Testis (tissue), 3 donors: ENCODE measurements around the gene DISC1. TPM values are rescaled to one million over a fixed set of nuclear protein-coding genes. Genes with fewer than 3 reads are reported as not detected.

Experiments used
- DNase-seq: peaks from one replicate; pipeline ENCODE4 v3.0.0-alpha.2; 2019
- H3K27ac ChIP-seq, 2 donors: fragments of 200-600 bp; sonication (generic); one replicate each; pipeline ENCODE4 v1.5.1; 2019
- H3K27me3 ChIP-seq: fragments of 200-600 bp; sonication (generic); one replicate; pipeline ENCODE4 v1.5.1; 2019
- H3K36me3 ChIP-seq: fragments of 200-600 bp; sonication (generic); one replicate; pipeline ENCODE4 v1.5.1; 2017; ENCODE audit warnings: low read depth; ENCODE audit errors: missing control alignments
- H3K4me1 ChIP-seq: fragments of 200-600 bp; sonication (generic); one replicate; pipeline ENCODE4 v1.5.1; 2019
- H3K4me3 ChIP-seq, 2 donors: fragments of 200-600 bp; sonication (generic); one replicate each; pipeline ENCODE4 v1.5.1; 2017 to 2019
- H3K9me3 ChIP-seq: fragments of 200-600 bp; sonication (generic); one replicate; pipeline ENCODE4 v1.5.1; 2017
- POLR2A ChIP-seq: fragments of 450-650 bp; IDR thresholded peaks from one replicate; pipeline ENCODE4 v1.6.1; 2017; ENCODE audit warnings: antibody characterized with exemption, mild to moderate bottlenecking, moderate library complexity
- WGBS, 2 donors: methylation state at CpG; one replicate each; pipeline ENCODE4 v1.1.5; 2018; 5-methylcytosine and 5-hydroxymethylcytosine counted together
- intact Hi-C: fragments of 100-400 bp; cut with DNase I; formaldehyde crosslinking; loops from one replicate; pipeline ENCODE4 v1.15.1; 2023; ENCODE audit warnings: low total_unique reads
- polyA plus RNA-seq: library from polyadenylated mRNA; stranded (reverse); fragments of 350-450 nt; fragmentation: Illumina TruSeq; extraction: RNeasy Lipid Tissue Mini Kit (QIAGEN cat#74804); gene quantifications from one replicate; pipeline ENCODE4 v1.2.3, GENCODE V29; 2014; ENCODE audit warnings: low read depth, low replicate concordance; ENCODE audit not compliant: insufficient read depth
- total RNA-seq, 2 donors: library from RNA; depleted of rRNA; stranded (reverse); fragments of >200 nt; gene quantifications; one replicate each; pipeline ENCODE4 v1.2.3, GENCODE V29; 2016
- TF ChIP-seq, protein P1 (sequence below), 3 experiments: fragments of 450-650 bp in 2 of 3; fragments of 200-600 bp in 1 of 3; sonication (generic) in 1 of 3; IDR thresholded peaks; one replicate each; pipeline ENCODE4 v1.5.1; 2016 to 2019; ENCODE audit warnings: antibody characterized with exemption in 3 of 3, mild to moderate bottlenecking in 2 of 3, moderate library complexity in 1 of 3

DISC1 gene
- total and polyA plus RNA-seq, 3 donors from 2014 or later: 1.8 to 6.8 (median 5.7) TPM

DNA sequence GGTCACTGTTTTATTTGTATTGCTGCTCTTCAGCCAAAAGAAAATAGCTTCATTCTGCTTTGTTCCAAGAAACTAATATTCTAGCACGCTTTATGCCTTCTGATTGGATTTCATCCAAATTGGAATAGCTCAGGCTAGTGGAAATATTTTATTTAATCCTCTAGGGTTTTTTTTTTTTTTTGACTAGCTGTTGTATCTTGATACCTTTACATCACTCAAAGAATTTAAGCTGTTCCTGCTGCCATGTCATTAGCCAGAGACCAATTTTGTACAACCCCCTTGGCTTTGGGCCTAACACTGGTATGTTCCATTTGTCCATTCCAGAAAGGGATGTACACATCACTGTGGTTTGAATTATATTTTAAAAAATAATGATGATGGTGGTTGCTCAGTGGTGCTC, 103.0 kb downstream of the DISC1 start:
- Histone ChIP-seq H3K27ac (no peak overlapping the region), H3K27me3 (no peaks in the 10 kb centered on the region)

DNA sequence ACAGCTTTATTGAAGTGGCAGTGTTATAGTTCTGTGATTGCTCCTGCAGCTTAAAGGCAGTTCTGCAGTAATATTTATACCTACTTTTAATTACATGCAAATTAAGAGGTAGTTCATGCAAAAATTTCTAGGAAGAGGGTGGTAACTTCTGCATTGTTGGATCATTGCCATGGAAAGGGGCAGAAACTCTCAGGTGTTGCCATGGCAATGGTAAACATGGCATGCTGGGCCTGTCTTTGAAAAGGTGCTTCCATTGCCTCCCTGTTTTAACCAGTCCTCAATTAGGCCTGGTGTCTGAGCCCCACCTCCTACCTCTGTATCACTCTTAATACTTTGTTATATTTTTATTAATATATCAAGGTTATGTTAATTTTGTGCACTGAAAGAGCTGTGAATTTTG, 104.7 kb downstream of the DISC1 start:
- H3K36me3 ChIP-seq: no peaks in the 10 kb centered on the region
- H3K27ac ChIP-seq: no peak overlapping the region
- no peaks in the 10 kb centered on the region for H3K27me3 ChIP-seq
- H3K9me3 ChIP-seq: no peaks in the 10 kb centered on the region
- TF ChIP-seq POLR2A: no peak
- TF ChIP-seq, protein P1, sequence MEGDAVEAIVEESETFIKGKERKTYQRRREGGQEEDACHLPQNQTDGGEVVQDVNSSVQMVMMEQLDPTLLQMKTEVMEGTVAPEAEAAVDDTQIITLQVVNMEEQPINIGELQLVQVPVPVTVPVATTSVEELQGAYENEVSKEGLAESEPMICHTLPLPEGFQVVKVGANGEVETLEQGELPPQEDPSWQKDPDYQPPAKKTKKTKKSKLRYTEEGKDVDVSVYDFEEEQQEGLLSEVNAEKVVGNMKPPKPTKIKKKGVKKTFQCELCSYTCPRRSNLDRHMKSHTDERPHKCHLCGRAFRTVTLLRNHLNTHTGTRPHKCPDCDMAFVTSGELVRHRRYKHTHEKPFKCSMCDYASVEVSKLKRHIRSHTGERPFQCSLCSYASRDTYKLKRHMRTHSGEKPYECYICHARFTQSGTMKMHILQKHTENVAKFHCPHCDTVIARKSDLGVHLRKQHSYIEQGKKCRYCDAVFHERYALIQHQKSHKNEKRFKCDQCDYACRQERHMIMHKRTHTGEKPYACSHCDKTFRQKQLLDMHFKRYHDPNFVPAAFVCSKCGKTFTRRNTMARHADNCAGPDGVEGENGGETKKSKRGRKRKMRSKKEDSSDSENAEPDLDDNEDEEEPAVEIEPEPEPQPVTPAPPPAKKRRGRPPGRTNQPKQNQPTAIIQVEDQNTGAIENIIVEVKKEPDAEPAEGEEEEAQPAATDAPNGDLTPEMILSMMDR (IDR thresholded peaks at IDR 0.05): no peak
- H3K4me1 ChIP-seq: no peaks in the 10 kb centered on the region
- H3K4me3 ChIP-seq: no peak overlapping the region
- DNase-seq: no peak
- intact Hi-C loops: no loop called here

More for the DNA sequence above, 103.0 kb downstream of the DISC1 start:
- H3K9me3 ChIP-seq: no peaks in the 10 kb centered on the region
- no peak overlapping the region for H3K4me3 ChIP-seq
- TF ChIP-seq, protein P1 (IDR thresholded peaks at IDR 0.05): no peak
- no peak for TF ChIP-seq POLR2A
- WGBS, 2 donors: 15 to 18% methylated on average over 1 of the region's 1 CpG
- no peaks in the 10 kb centered on the region for H3K4me1 ChIP-seq
- H3K36me3 ChIP-seq: no peaks in the 10 kb centered on the region
- intact Hi-C loops: no loop called here
- DNase-seq: no peak

DNA sequence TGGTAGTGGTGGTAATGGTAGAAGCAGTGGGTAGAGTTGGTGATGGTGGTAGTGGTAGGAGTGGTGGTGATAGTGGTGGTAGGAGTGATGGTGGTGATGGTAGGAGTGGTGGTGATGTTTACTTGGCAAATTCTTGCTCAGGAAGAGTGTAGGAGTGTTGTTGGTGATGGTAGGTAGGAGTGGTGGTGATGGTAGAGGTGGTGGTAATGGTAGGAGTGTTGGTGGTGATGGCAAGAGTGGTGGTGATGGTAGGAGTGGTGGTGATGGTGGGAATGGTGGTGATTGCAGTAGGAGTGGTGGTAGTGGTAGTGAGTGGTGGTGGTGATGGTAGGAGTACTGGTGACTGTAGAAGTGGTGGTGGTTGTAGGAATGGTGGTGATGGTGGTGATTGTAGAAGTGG, 106.5 kb downstream of the DISC1 start:
- H3K27me3 ChIP-seq: no peaks in the 10 kb centered on the region
- H3K4me3 ChIP-seq: no peak overlapping the region
- H3K9me3 ChIP-seq: no peaks in the 10 kb centered on the region
- no peaks in the 10 kb centered on the region for H3K36me3 ChIP-seq
- DNase-seq: no peak
- TF ChIP-seq, protein P1 (IDR thresholded peaks at IDR 0.05): no peak
- no peak for TF ChIP-seq POLR2A
- H3K4me1 ChIP-seq: no peaks in the 10 kb centered on the region
- intact Hi-C loops: no loop called here
- no peak overlapping the region for H3K27ac ChIP-seq

DNA sequence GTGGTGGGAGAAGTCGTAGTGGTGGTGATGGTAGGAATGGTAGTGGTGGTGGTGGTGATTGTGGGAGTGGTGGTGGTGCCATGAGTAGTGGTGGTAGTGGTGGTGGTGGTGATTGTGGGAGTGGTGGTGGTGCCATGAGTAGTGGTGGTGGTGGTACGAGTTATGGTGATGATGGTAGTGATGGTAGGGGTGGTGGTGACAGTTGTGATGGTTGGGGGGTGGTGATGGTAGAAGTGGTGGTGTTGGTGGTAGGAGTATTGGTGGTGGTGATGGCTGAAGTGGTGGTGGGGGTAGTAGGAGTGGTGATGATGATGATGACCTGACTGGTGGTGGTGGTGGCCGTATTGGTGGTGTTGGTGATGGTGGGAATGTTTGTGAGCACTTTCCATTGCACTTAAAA, 107.1 kb downstream of the DISC1 start:
- Histone ChIP-seq H3K36me3 (no peaks in the 10 kb centered on the region), H3K27ac (no peak overlapping the region), H3K4me1 (no peaks in the 10 kb centered on the region), H3K27me3 (no peaks in the 10 kb centered on the region), H3K4me3 (no peak overlapping the region), H3K9me3 (no peaks in the 10 kb centered on the region)
- no peak for TF ChIP-seq POLR2A
- TF ChIP-seq, protein P1 (IDR thresholded peaks at IDR 0.05): no peak
- intact Hi-C loops: no loop called here
- 76 to 77% methylated on average over 3 of the region's 3 CpGs for WGBS, 2 donors
- no peak for DNase-seq

DNA sequence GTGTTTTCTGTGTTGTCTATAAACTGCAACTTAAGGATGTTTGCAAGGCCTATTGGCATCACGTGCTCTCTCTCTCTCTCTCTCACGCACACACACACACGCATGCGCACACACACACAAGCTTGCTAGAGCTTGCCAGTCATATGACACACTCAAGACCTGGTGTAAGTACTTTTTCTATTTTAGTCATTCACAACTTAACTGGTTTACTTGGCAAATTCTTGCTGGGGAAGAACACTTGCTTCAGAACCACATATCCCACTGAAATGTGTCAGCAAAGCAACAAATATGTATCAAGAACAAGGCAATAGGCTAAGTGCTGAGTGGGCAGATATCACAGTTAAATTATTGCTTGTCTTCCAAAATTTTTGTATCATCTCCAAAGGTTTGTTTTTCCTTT, 107.8 kb downstream of the DISC1 start:
- no peak overlapping the region for H3K4me3 ChIP-seq
- TF ChIP-seq POLR2A: no peak
- TF ChIP-seq, protein P1 (IDR thresholded peaks at IDR 0.05): no peak
- no peak overlapping the region for H3K27ac ChIP-seq
- intact Hi-C loops: no loop called here
- no peak for DNase-seq
- H3K4me1 ChIP-seq: no peaks in the 10 kb centered on the region
- no peaks in the 10 kb centered on the region for H3K9me3 ChIP-seq
- 91% methylated on average over 4 of the region's 4 CpGs for whole genome bisulfite sequencing, 2 donors
- H3K27me3 ChIP-seq: no peaks in the 10 kb centered on the region
- H3K36me3 ChIP-seq: no peaks in the 10 kb centered on the region
